SK-N-SH treated with all-trans-retinoic acid at 6 μM for 48 hours (cell line): ENCODE results near the gene CFTR.

ENCODE experiments used
- RARB ChIP-seq: fragments of 250-450 bp; sonication (Bioruptor Pico); IDR thresholded peaks from 2 replicates; pipeline ENCODE4 v1.8.0; 2021; ENCODE audit warnings: mild to moderate bottlenecking, moderate library complexity
- ZNF565 ChIP-seq: fragments of 450-650 bp; formaldehyde crosslinking; conservative IDR thresholded peaks from 2 replicates; pipeline ENCODE4 v1.5.0; 2020; ENCODE audit warnings: low read depth, mild to moderate bottlenecking, moderate library complexity

DNA sequence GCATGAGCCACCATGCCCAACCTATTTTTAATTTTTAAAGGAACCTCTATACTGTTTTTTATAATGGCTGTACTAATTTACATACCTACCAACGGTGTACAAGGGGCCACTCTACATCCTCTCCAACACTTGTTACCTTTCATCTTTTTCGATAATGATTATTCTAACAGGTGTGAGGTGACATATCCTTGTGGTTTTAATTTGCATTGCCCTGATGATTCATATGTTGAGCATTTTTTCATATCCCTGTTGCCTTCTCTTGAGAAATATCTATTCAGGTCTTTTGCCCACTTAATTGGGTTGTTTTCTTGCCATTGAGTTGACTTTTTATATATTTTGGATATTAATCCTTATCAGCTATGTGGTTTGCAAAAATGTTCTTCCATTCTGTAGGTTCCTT, 226.4 kb downstream of the CFTR start:
- TF ChIP-seq ZNF565 (no peak), RARB (CRISPR knock-in tag) (no peak)
